HuH-7 (cell line): Measurements from ENCODE around the gene KCNIP3.
"Not testable (repeated sequence)": the region's sequence is repeated elsewhere in the genome, so short reads cannot be mapped to it uniquely, and the experiment has no call there.

Experiments
- DNase-seq: peaks from one replicate; pipeline ENCODE4 v3.0.0; 2011; ENCODE audit warnings: low spot score

Gene KCNIP3

DNA sequence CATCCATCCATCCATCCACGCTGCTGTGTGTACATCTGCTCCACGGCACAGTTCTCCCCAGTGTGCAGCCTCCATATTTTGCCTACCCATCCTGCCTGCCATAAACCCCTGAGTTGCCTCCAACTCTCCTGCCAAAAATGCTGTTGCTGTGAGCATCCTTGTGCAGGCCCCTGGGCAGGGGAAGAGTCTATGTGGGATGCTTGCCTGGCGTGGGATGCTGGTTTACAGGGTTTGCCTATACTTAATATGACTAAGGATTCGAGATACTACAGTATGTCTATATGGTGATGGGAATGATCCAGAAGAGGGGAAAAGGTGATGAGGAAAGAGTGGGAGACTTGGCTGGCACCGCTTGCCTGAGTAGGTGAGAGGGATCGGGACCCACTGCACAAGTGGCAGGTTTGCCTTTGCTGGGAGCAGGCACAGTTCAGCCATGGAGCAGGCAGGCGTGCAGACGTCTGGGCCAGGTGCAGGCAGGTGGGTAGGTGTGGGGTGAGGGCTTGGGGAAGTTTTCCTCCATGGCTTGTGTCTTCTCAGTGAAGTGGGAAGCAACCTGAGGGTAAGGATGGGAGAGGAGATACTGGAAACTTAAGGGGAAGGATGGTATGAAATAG, 75.2 kb downstream of the KCNIP3 start:
- DNase-seq, result no peak

DNA sequence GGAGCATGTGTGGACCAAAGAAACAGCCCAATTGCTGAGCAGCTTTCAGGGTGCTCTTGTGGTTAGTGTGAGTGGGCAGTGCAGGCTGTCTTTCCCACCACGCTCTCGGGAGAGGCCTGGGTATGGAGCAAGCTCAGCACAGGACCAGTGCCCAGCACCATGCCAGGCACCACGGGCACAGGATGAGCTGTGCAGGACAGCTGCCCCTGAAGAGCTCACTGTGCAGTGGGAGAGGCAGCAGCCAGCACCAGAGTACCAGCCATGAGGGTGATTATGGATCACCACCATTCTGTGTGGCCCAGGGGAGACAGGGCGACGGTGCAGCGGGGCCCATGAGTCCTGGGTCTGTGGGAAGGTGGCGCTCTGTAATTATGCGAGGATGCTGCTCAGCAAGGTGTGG, 75.7 kb downstream of the KCNIP3 start:
- no peak for DNase-seq

DNA sequence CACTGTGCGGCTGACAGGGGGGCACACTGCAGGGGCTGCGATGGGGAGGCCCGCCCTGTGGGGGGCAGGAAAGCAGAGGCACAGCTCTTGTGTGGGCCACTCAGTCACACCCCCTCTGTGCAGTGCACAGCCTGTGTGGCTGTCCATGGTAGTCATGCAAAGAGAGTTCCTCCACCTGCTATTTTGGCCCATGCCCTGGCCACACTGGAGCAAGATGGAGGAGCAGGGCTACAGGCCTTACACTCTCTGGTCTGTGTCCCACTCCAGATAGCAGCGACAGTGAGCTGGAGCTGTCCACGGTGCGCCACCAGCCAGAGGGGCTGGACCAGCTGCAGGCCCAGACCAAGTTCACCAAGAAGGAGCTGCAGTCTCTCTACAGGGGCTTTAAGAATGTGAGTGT, 76.9 kb downstream of the KCNIP3 start:
- no peak for DNase-seq

DNA sequence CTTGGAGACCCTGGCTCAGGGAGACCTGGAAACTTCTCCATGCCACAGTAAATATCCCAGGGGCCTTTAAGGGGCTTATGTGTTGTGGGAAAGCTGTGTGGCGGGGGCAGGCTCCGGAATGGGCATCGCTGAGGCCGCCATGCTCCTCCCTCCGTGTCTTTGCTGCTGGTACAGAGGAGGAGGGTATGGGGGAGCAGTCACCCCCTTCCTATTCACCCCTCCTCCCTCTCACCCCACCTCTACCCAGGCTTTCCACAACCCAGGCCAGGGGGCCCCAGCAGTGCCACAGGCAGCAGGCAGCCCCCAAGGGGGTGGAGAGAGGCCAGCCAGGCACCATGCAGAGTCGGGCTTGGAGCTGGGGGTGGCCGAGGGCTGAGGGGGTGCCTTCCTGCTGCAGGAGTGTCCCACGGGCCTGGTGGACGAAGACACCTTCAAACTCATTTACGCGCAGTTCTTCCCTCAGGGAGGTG, 77.3 kb downstream of the KCNIP3 start:
- DNase-seq, result no peak

DNA sequence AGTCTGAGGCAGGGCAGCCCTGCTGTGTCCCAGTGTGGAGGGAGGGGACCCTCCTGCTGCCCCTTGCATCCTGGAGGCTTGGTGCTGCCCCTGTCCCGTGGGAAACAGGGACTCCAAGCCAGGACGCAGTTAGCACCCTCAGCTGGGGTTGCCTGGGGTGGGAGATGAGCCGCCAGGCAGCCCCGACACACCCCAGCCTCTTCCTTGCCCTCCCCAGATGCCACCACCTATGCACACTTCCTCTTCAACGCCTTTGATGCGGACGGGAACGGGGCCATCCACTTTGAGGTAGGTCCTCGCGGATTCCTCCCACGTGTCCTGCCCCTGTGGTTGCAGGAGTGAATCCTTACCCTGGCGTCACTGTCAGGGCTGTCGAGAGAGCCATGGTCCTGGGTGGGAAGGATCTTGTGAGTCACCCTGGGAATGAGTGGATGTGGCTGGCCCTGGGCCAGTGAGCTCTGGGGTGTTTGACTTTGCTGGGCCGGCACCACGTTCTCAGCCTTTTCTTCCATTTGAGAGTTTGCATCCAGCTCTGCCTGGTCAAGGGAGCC, 77.8 kb downstream of the KCNIP3 start:
- DNase-seq, result no peak

DNA sequence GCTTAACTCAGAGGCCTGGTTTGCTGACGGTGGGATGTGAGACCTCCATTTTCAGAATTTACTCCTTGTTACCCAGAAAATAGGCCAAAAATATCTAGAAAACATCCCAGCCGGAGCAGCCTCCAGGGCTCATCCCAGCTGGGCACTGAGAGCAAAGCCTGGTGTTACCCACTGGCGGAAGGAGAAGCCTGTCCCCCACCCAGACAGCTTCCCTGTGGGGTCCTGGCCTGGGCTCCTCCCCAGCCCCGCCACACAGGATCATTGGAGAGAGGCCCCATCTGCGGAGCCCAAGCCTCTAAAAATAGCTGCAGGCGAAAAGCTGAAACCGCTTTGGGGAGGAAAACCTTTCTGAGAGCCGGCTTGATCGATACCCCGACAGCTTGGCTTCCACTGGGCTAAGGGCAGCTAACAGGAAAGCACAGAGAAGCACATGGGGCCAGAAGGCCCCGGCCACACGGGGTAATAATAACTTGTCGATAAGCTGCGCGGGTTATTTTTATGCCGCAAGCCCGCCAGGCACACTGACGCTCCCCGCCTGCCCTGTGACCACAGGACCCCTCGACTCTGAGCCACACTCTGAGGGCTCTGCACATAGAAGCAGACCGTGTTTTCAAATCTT, 78.5 kb downstream of the KCNIP3 start:
- DNase-seq, result no peak

DNA sequence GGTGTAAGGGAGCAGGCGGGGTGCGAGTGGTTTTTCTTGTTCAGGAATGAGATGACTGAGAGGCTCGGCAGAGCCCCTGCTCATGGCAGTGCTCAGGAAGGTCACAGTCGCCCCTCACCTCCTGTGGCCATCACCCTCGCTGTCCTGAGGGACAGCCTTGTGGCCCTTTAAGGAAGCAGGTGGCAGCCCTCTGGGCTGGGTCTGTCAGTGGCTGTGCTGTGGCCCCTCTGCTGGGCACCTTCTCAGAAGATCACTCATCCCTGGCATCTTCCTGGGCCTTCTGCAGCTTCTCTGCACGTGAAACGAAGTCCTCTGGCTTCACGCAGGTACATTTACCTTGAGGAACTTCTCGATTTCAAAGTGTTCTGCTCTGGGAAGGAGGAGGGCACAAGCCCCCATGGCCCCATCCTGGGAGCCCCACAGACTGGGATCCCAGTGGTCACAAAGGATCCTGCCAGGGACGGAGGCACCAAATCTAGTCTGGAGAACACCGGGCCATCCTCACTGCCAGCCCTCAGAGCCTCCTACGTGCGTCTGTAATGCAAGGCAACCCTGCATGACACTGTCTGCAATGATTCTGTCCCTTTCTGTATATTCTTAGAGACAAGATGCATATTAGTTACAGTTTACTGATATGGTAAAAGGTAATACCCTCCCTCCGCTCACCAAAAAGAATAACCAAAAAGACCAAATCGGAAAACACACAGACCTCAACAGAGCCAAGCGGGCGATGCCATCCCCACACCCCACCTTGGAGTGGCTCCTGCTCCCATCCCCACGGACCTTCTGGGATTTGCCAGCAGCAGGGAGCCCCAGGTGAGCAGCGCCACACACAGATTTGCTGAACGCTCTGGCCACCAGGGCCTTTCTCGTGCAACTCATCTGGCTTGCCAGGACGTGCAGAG, 79.4 kb downstream of the KCNIP3 start:
- no peak for DNase-seq

DNA sequence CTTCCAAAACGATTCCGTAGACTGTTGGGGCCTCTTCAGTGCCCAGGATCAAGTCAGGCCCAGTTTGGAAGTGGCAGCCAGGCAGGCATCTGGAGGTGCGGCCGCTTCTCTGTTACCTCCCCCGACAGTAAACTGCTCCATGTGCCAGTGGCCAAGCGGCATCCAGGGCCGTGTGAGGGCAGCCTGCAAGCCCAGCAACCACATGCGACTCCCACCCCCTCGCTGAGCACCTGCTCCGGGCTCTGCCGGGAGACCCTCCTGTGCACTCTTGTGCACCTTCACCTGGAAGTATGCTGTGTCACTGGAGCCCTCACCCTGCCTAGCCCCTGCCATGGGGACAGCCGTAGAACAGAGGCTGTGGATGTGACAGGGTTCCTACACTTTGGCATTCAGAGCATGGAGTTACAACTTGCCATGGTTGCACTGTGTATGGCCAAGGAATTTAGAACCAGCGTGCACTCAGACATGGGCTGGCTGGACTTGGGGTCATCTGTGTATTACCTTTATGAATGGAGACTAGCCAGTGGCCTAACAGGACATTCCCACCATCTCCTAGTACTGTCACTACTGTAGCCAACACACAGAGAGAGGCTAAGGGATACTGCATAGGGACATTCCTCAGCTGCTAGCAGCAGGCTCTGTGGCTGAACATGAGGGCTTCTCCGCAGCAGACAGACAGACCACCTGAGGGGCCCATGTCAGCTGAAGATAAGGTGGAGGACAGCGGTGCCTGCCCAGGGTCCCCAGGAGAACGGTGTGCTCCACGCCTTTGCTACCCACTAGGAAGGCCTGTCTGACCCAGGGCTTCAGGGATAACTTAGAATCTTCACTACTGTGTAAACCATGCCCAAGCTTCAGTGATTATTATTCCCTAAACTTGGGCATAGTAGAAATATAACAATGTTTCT, 80.3 kb downstream of the KCNIP3 start:
- no peak for DNase-seq

DNA sequence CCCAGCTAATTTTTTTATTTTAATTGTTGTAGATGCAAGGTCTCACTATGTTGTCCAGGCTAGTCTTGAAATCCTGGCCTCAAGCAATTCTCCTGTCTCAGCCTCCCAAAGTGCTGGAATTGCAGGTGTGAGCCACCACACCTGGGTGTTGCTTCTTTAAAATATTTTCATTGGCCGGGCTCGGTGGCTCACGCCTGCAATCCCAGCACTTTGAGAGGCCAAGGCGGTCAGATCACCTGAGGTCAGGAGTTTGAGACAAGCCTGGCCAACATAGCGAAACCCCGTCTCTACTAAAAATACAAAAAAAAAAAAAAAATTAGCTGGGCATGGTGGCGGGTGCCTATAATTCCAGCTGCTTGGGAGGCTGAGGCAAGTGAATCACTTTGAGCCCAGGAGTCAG, 81.1 kb downstream of the KCNIP3 start:
- DNase-seq, result not testable (repeated sequence)

DNA sequence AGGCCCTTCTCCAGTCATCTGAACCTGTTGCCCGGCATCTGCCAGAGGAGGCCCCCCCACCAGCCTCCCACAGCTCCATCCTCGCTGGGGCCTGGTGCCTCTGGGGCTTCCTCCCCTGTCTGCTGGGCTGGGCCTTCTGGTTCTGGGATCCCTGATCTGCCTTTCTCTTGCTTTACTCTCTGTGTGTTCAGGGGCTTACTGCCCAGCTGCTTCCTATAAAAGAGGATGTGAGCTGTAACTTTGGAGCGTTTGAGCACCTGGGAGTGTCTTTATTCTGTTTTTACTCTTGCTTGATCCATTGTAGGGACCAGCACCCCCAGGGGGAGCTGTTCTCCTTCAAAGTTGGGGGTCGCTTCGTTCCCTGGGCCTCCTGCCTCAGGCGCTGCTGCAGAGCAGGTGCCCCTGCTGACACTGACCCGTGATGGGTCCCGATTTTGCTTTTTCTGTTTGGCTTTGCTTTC, 82.3 kb downstream of the KCNIP3 start:
- DNase-seq, result no peak

DNA sequence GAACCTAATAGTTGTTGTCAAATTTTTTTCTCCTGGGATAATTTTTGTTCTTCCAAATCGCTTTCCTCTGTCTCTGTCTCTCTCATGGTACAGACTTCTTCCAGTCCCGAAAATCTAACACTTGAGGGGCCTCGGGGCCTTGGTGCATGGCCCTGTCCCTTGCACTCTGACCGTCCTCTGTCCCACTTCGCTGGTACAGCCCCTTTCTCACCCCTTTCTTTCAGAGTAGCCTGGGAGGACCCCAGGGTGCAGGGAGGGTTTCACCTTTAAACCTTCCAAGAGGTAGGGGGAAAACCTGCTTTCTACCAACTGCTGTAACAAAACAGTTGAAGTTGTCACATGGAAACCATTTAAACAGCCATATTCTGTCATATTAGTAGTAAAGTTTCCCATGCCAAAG, 83.1 kb downstream of the KCNIP3 start:
- DNase-seq, result no peak

DNA sequence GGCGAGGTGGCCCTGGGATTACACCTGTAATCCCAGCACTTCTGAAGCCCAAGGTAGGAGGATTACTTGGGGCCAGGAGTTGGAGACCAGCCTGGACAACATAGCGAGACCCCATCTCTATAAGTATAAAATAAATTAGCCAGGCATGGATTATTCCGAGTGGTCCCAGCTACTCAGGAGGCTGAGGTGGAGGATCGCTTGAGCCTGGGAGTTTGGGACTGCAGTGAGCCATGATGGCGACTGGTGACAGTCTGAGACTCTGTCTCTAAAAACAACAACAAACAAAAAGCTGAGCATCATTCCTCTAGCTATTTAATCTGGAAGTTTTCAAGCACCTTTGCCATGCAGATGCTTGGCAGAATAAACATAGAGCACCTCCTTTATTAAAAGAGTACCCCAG, 83.6 kb downstream of the KCNIP3 start:
- no peak for DNase-seq

DNA sequence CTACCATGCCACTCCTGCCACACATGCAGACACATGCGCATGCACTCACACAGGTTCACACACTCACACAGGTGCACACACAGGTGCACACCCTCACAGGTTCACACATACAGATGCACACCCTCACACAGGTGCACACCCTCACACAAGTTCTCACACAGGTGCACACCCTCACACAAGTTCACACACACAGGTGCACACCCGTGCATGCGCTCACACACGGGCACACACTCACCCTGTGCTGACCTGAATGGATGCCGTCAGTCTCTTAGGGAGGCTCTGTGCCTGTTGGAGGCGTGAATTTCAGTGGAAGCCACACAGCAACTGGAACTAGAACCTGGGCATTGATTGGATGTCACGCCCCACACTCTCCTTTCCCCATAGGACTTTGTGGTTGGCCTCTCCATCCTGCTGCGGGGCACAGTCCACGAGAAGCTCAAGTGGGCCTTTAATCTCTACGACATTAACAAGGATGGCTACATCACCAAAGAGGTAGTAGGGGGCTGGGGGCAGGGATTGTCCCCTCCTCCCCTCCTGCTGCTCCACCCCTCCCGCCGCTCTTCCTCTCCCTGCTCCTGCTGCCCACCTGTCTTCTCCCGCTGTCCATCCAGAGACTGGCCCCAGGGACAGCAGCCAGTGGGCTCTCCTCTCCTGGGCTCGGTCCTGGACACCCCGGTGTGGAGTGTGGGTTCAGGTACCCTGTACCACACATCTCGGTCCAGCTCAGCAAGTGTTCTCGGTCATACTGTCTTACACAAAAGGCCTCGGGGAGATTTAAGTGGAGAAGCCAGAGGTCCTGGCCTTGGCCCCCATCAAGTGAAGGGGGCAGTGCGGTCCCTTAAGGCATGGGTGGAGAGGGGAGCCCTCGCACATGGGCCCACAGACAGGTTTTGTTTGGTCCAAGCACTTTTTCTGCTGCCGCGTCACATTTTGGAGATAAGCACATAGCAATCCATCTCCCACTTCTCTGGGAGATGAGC, 84.4 kb downstream of the KCNIP3 start:
- no peak for DNase-seq

DNA sequence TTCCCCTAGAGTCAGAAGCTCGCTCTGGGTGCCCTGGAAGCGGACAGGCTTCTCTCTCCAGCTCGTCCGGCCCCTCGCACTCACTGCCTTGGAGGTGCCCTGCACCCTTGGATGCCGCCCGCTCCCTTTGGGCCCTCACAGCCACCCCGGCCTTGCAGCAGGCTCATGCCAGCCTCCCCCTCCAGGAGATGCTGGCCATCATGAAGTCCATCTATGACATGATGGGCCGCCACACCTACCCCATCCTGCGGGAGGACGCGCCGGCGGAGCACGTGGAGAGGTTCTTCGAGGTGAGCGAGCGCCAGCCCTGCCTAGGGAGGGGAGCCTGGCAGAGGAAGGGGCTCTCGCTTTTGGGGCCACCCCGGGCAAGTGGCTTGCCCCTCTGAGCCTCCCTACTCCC, 85.0 kb downstream of the KCNIP3 start:
- DNase-seq, result no peak

DNA sequence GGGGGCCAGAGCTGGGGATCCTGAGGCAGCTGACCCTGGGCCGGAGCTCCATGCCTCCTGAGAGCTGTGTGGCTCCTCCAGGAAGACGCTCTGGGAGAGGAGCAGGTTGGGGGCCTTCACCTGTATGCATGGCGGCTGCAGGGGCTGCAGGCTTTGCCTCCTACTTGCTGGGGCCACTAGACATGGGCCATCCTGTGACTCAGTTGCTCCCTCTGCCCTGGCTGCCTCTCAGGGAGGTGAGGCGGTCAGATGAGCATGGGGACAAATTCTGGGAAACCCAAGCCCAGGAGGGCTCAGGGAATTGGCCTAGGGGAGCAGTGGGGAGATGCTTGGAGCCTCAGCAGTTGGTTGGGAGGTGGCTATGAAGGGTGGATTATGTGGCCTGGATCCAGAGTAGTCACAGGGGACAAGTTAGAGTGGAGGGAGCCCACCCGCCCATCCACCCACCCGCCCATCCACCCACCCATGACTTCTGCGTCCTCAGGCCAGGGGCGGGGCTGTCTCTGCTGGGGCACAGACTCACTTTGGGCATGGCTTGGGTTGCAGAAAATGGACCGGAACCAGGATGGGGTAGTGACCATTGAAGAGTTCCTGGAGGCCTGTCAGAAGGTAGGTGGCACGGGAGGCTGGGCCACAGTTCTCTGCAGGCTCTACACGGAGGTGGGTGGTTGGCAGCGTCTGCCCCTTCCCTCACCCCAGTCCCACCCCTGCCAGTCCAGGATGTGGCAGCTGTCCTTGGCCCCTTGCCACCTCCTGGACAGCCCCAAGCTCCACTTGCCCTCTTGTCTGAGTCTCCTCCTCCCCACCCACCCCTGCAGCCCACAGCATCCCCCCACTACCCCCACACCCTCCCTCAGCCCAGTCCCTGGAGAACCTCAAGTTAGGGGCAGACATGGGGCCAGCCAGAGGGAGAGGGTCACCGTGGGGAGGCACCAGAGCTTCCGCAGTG, 85.8 kb downstream of the KCNIP3 start:
- no peak for DNase-seq

DNA sequence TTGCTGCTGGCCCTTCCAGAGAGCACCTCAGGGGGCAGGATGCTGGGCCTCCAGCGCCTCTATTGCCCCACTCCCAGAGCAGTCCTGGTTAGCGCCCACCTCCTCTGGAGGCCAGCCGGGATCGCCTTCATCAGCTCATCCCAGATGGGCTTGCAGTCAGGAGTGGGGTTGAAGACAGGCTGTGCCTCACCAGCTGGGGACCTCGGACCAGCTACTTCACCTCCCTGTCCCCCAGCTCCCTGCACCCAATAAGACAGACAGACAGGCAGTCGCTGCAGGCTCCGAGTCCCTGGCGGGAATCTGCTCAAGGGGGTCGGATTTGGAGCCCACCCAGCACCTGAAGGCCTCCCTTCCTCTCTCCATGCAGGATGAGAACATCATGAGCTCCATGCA, 86.5 kb downstream of the KCNIP3 start:
- DNase-seq, result no peak

DNA sequence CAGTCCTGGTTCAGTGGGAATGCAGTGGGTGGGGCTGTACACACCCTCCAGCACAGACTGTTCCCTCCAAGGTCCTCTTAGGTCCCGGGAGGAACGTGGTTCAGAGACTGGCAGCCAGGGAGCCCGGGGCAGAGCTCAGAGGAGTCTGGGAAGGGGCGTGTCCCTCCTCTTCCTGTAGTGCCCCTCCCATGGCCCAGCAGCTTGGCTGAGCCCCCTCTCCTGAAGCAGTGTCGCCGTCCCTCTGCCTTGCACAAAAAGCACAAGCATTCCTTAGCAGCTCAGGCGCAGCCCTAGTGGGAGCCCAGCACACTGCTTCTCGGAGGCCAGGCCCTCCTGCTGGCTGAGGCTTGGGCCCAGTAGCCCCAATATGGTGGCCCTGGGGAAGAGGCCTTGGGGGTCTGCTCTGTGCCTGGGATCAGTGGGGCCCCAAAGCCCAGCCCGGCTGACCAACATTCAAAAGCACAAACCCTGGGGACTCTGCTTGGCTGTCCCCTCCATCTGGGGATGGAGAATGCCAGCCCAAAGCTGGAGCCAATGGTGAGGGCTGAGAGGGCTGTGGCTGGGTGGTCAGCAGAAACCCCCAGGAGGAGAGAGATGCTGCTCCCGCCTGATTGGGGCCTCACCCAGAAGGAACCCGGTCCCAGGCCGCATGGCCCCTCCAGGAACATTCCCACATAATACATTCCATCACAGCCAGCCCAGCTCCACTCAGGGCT, 87.9 kb downstream of the KCNIP3 start:
- DNase-seq, result no peak

DNA sequence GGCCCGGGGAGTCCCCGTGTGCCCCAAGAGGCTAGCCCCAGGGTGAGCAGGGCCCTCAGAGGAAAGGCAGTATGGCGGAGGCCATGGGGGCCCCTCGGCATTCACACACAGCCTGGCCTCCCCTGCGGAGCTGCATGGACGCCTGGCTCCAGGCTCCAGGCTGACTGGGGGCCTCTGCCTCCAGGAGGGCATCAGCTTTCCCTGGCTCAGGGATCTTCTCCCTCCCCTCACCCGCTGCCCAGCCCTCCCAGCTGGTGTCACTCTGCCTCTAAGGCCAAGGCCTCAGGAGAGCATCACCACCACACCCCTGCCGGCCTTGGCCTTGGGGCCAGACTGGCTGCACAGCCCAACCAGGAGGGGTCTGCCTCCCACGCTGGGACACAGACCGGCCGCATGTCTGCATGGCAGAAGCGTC, 88.4 kb downstream of the KCNIP3 start:
- no peak for DNase-seq

DNA sequence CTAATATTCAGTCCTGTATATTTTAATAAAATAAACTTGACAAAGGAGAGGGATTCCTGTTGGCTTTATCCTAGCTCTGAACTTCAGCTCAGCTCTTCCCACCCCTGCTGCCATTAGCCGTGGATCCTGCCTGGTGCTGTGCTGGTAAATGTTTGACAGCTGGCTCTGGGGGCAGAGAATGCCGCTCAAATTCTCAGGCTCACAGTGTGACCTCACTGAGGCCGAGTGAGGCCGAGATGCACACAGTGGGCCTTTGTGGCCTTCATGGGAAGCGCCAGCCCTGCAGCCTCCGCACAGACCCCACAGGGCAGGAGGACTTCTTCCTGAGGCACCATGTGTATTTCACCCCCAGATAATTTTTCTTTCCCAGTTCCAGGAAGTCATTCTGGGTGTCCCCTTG, 88.9 kb downstream of the KCNIP3 start:
- no peak for DNase-seq
